ENCODE results near the gene TANC1. TPM values are rescaled to one million over a fixed set of nuclear protein-coding genes. Genes with fewer than 3 reads are reported as not detected.

TANC1 gene
- total RNA-seq, 1 donor from 2014 or later: 84.1 TPM

GRCh38 chr2:159183346-159183745, 214.9 kb downstream of the TANC1 start:
- TF ChIP-seq CTCF (IDR thresholded peaks at IDR 0.05; ENCODE audit: unreplicated experiment): no peak
- peaks cover 7% of the 10 kb centered on the region for H3K27me3 Mint-ChIP-seq (ENCODE audit: unreplicated experiment)
- H3K27ac Mint-ChIP-seq (ENCODE audit: unreplicated experiment): peak overlapping the region; percentile 40
- H3K4me1 Mint-ChIP-seq (ENCODE audit: unreplicated experiment): peaks cover 42% of the 10 kb centered on the region
- no peak for DNase-seq (ENCODE audit: low spot score)
- H3K9me3 Mint-ChIP-seq (ENCODE audit: unreplicated experiment): no peaks in the 10 kb centered on the region
- peaks cover 77% of the 10 kb centered on the region for H3K36me3 Mint-ChIP-seq (ENCODE audit: low read depth, unreplicated experiment)
- H3K4me3 Mint-ChIP-seq (ENCODE audit: unreplicated experiment): peak overlapping the region; percentile 31

- peak overlapping the region; percentile 63 for H3K27ac Mint-ChIP-seq (ENCODE audit: unreplicated experiment)
- peak overlapping the region; percentile 31 for H3K4me3 Mint-ChIP-seq (ENCODE audit: unreplicated experiment)
- DNase-seq (ENCODE audit: low spot score): peak; percentile 16
Observed at GRCh38 chr2:159185401-159186130, 217.1 kb downstream of the TANC1 start.

GRCh38 chr2:159186462-159186861, 218.0 kb downstream of the TANC1 start:
- DNase-seq (ENCODE audit: low spot score): no peak
- Mint-ChIP-seq H3K9me3 (ENCODE audit: unreplicated experiment) (no peaks in the 10 kb centered on the region), H3K36me3 (ENCODE audit: low read depth, unreplicated experiment) (peaks cover 60% of the 10 kb centered on the region), H3K4me1 (ENCODE audit: unreplicated experiment) (peaks cover 51% of the 10 kb centered on the region), H3K4me3 (ENCODE audit: unreplicated experiment) (no peak overlapping the region), H3K27ac (ENCODE audit: unreplicated experiment) (no peak overlapping the region), H3K27me3 (ENCODE audit: unreplicated experiment) (peaks cover 10% of the 10 kb centered on the region)
- TF ChIP-seq CTCF (IDR thresholded peaks at IDR 0.05; ENCODE audit: unreplicated experiment): no peak

More at GRCh38 chr2:159185401-159186130, 217.1 kb downstream of the TANC1 start:
- peaks cover 65% of the 10 kb centered on the region for H3K36me3 Mint-ChIP-seq (ENCODE audit: low read depth, unreplicated experiment)
- H3K4me1 Mint-ChIP-seq (ENCODE audit: unreplicated experiment): peaks cover 46% of the 10 kb centered on the region
- H3K27me3 Mint-ChIP-seq (ENCODE audit: unreplicated experiment): peaks cover 5% of the 10 kb centered on the region
- no peaks in the 10 kb centered on the region for H3K9me3 Mint-ChIP-seq (ENCODE audit: unreplicated experiment)
- no peak for TF ChIP-seq CTCF (IDR thresholded peaks at IDR 0.05; ENCODE audit: unreplicated experiment)

GRCh38 chr2:159187106-159187505, 218.7 kb downstream of the TANC1 start:
- no peak for TF ChIP-seq CTCF (IDR thresholded peaks at IDR 0.05; ENCODE audit: unreplicated experiment)
- Mint-ChIP-seq H3K27ac (ENCODE audit: unreplicated experiment) (no peak overlapping the region), H3K27me3 (ENCODE audit: unreplicated experiment) (peaks cover 10% of the 10 kb centered on the region), H3K9me3 (ENCODE audit: unreplicated experiment) (no peaks in the 10 kb centered on the region), H3K4me1 (ENCODE audit: unreplicated experiment) (peaks cover 54% of the 10 kb centered on the region), H3K36me3 (ENCODE audit: low read depth, unreplicated experiment) (peaks cover 60% of the 10 kb centered on the region), H3K4me3 (ENCODE audit: unreplicated experiment) (peak overlapping the region; percentile 44)
- DNase-seq (ENCODE audit: low spot score): no peak

- H3K4me1 Mint-ChIP-seq (ENCODE audit: unreplicated experiment): peaks cover 46% of the 10 kb centered on the region
- DNase-seq (ENCODE audit: low spot score): no peak
- no peaks in the 10 kb centered on the region for H3K9me3 Mint-ChIP-seq (ENCODE audit: unreplicated experiment)
- H3K27me3 Mint-ChIP-seq (ENCODE audit: unreplicated experiment): peaks cover 5% of the 10 kb centered on the region
- H3K4me3 Mint-ChIP-seq (ENCODE audit: unreplicated experiment): no peak overlapping the region
- TF ChIP-seq CTCF (IDR thresholded peaks at IDR 0.05; ENCODE audit: unreplicated experiment): no peak
- no peak overlapping the region for H3K27ac Mint-ChIP-seq (ENCODE audit: unreplicated experiment)
- H3K36me3 Mint-ChIP-seq (ENCODE audit: low read depth, unreplicated experiment): peaks cover 56% of the 10 kb centered on the region
Observed at GRCh38 chr2:159188449-159188848, 220.0 kb downstream of the TANC1 start.
